CD1c-positive myeloid dendritic cell (primary cell): ENCODE data around the gene FOXL1.

ENCODE experiments used
- DNase-seq: peaks from one replicate; pipeline ENCODE4 v3.0.0-alpha.2; 2016; ENCODE audit errors: extremely low spot score

The FOXL1 gene

GRCh38 chr16:86631444-86631843 is 53.1 kb downstream of the FOXL1 start:
- no peak for DNase-seq
